GM12892 (cell line): Measurements from ENCODE around the gene BEAN1.

ENCODE experiments used
- POLR2A ChIP-seq: IDR thresholded peaks from 2 replicates; pipeline ENCODE4 v1.6.1; 2011; ENCODE audit warnings: low read depth, low read length, control low read depth
- POLR2AphosphoS5 ChIP-seq: IDR thresholded peaks from 2 replicates; pipeline ENCODE4 v1.6.1; 2011; ENCODE audit warnings: low read depth, low read length, control low read depth

DNA sequence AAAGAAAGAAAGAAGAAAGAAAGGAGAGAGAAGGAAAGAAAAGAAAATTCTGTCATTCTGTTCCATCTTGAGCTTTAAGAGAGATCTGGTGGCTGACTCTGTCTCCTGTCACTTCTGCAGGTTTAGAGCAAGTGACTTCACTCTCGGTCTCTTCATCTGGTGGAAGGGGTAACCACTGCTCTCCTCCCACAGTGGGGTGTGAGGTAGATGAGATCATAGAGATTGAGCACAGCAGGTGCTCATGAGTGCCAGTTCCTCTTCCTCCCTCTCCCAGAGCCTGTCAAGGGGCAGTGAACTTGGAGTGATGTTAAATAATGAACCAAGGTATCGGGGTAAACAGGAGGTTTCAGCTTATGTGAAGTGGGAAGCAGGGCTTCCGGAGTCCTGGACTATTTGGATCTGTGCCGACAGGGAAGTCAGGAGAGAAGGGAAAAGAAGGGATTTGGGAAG, 47.7 kb downstream of the BEAN1 start:
- TF ChIP-seq POLR2AphosphoS5 (no peak), POLR2A (no peak)
